Glomerular visceral epithelial cell (primary cell): Measurements from ENCODE around the gene USP12.

Experiments
- DNase-seq: peaks from one replicate; pipeline ENCODE4 v3.0.0-alpha.2; 2016; ENCODE audit errors: extremely low spot score

Gene USP12

DNA sequence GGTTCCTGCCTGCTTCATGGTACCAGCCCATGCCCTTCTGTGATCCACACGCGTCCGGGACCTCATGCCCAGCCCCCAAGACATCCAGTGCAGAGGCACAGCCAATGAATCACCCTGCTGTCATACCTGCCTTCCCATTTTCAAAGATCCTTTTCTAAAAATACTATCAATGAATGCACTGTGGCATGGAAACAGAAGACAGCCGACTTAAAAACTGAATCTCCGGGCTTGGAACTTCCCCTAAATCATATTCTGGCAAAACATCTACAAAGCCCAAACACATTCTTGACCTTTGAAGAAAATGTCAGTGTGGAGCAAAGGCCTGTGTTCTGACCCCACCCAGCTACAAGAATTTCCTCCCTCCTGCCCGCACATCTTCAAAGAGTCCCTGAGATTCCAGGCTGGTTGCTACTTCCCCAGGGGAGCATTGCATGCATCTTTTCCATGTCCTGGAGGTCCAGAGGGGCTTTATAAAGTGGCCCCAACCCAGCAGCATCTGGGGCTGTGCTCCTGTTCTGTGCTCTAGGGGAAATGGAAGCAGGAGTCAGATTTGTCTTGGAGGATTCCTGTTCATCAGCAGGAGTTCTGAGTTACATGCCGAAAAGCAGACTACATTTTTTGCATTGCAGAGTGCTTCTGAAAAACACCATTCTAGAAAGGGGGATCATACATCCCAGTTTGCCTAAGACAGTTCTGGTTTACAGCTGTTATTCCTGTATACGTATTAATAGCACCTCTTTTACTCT lies 135.2 kb downstream of the USP12 start:
- no peak for DNase-seq

DNA sequence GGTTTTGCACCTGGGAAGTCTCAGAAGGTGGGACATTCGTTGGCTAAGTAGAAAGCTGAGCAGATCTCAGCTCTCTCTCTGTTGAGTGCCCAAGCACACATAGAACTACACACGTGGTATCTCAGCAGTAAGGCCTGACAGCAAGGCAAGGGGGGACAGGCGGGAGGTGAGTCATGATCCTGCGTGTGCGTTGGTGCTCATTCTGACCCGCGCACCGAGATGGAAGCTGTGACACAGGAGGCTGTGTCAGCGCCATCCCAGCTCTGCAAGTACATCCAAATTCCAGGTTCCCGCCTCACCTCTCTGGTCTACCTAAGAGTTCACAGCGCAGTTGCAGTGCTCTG lies 135.7 kb downstream of the USP12 start:
- DNase-seq: no peak

- DNase-seq: no peak
These were observed 136.9 kb downstream of the USP12 start for GRCh38 chr13:27034678-27035111.

DNA sequence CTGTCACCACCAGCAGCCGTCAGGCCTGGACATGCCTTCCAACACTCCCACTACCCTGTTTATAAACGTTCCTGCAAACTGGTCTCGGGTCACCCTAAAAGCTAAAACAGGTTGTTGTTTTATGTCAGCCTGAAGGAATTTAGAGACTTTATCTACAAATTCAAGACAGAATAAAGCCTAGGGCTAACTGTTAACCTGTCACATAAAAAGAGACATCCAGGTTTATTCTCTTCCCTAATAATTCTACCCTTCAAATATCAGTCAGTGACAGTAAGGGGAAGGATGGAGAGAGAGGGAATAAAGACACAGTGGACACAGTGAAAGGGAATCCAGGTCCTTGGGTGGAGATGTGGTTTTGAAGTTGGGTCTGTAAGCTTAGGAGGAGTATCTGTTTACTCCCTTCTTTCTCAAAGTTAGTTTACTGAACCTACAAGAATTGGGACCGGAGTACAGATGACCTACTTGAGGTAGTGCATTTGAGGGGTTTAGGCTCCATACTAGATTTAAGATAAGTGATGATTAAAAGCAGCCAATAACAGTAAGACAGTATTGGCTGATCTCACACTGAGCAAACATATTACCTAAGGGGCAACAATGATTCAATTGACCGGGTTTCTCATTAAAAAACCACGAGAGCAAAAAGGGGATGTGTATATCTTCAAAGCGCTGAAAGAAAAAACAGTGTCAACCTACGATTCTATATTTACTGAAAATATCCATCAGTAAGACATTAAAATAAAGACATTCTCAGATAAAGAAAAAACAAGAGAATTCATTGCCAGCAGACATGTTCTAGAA lies 142.7 kb downstream of the USP12 start:
- no peak for DNase-seq

DNA sequence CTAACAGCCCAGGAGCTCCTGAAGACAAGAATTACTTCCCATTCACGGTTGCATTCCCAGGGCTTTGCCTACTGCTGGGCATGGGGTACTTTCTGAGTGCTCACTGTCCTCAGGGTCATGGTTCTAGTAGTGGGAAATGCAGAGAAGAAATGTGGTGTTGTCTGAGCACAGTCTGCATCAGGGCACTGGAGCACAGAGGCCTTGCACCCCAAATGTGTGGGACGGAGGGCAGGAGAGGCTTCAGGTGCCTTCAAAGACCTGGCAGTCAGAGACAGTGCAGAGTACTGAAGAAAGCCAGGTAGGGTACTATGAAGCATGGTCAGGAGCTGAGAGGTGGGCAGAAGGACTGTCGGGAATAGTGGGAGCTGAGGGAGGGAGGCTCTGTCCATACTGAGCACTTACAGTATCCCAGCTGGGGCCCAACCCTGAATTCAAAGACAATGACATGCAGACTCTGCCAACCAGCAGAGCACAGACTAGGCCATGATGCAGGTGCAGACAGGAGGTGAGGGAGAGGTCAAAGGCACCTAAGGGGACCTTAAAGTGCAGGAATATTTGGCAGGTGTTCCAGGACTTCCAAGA lies 144.4 kb downstream of the USP12 start:
- no peak for DNase-seq

GRCh38 chr13:27026396-27026795 lies 145.2 kb downstream of the USP12 start:
- no peak for DNase-seq

DNA sequence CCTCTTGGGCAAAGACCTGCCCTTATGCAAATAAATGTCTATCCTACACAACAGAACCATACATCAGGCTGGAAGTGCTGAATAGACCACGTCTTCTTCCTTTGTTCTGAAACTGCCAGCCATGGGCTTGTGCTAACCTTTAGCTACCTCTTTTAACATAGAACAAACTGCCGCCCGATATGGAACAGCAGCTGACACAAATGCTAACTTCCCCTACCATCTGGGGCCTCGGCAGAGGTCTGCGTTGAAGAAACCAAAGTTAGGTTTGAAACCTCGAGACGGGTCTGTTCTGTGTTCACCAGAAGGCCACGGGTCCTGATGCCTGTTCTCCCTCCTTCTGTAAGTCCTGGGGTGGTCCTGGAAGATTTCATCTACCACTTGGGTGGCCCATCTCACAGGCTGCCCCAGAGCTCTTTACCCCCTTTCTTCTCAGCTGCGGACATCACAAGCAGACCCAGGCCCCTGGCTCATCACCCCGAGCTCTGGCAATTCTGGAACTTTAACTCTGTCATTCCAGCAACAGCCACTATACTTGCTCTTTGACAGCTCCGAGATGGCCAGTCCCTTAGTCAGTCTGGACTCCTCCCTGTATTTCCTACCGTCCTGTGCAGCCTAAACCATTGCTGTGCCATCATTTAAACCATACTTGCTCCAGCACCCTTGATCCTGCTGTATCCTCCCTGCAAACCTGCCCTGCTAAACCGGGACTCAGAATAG lies 146.7 kb downstream of the USP12 start:
- no peak for DNase-seq

GRCh38 chr13:27024074-27024461 lies 147.5 kb downstream of the USP12 start:
- no peak for DNase-seq

- DNase-seq: no peak
These were observed 148.1 kb downstream of the USP12 start for GRCh38 chr13:27023385-27024073.

DNA sequence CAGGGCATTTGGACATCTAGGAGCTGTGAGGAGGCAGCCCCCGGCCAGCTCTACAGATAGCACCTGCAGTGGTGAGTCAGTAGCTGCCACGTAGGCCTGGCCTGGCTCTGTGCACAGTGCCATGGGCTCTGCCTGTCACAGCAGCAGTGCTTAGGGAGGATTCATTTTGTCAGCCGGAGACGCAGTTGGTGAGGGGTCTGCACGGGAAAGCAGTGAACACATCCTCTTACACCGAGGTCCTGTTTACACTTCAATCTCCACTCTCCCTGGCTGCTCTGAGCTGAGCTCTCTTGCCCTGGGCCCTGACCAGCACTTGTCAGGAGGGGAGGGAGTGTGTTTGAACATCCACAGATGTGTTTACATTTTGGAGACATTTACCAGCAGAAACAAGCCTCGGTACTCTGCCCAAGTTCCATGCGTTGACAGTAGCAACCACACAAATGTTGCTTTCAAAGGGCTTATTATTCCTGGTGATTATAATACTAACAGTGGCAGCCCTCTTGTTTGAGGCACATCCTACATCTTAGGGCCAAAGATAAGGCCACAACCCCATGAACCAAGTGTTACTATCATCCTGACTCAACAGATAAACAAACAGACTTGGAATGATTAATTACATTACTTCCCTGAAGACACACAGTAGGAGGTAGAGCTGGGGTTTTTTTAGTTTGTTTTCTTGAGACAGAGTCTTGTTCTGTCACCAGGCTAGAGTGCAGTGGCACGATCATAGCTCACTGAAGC lies 148.9 kb downstream of the USP12 start:
- no peak for DNase-seq

GRCh38 chr13:27020415-27020814 lies 151.2 kb downstream of the USP12 start:
- no peak for DNase-seq

DNA sequence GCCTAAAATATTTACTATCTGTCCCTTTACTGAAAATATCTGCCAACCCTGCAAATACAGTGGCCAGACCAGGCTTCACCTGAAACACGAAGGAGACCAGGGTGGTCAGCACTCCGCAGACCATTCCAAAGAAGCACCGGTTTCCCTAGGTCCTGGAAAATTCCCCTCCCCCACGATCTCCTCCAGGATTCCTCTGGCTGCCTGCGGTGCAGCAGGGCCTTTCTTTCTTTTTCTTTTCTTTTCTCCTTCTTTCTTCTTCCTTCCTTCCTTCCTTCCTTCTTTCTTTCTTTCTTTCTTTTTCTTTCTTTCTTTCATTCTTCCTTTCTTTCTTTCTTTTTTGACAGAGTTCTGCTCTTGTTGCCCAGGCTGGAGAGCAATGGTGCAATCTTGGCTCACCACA lies 152.7 kb downstream of the USP12 start:
- no peak for DNase-seq

- no peak for DNase-seq
These were observed 153.2 kb downstream of the USP12 start for GRCh38 chr13:27018344-27018861.

DNA sequence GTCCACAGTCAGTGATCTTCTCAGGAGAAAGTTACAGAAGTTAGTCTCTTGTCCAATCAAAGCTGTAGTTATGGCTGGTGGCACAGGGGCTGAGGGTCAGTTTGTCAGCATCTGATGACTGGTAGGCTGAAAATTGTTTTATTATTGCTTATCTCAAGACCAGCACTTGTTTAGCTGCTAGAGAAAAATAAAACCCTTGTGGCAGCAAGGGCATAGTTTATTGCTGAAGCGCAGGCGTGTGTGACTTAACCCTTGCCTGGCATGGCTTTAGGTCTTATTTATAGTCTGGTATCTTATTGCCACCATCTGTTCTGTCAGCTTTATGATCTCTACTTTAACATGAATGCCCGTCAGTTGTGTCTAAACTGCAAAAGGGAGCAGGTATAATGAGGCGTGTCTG lies 154.7 kb downstream of the USP12 start:
- no peak for DNase-seq
